Colonic mucosa (tissue), 4 donors: ENCODE data around the gene CD7. TPM values are rescaled to one million over a fixed set of nuclear protein-coding genes. Genes with fewer than 3 reads are reported as not detected.

Experiments
- DNase-seq: peaks from one replicate; pipeline ENCODE4 v3.0.0-alpha.2; 2020
- H3K27ac ChIP-seq: fragments of 200-600 bp; one replicate; pipeline ENCODE4 v1.8.0; 2021
- H3K27me3 ChIP-seq: fragments of 200-600 bp; one replicate; pipeline ENCODE4 v1.8.0; 2021
- H3K36me3 ChIP-seq: fragments of 200-600 bp; one replicate; pipeline ENCODE4 v1.8.0; 2021
- H3K4me1 ChIP-seq: fragments of 200-600 bp; one replicate; pipeline ENCODE4 v1.8.0; 2021; ENCODE audit warnings: mild to moderate bottlenecking
- H3K4me3 ChIP-seq: fragments of 200-600 bp; one replicate; pipeline ENCODE4 v1.8.0; 2021
- H3K9ac ChIP-seq, 2 donors: one replicate each; pipeline ENCODE4 v1.7.0; 2013; ENCODE audit warnings: control low read depth in 2 of 2, low read depth in 2 of 2, low read length in 2 of 2
- H3K9me3 ChIP-seq: fragments of 200-600 bp; one replicate; pipeline ENCODE4 v1.8.0; 2021
- CTCF ChIP-seq: fragments of 200-600 bp; IDR thresholded peaks from one replicate; pipeline ENCODE4 v1.8.0; 2022; ENCODE audit warnings: antibody characterized with exemption, mild to moderate bottlenecking
- intact Hi-C: fragments of 100-400 bp; cut with DNase I; formaldehyde crosslinking; loops from one replicate; pipeline ENCODE4 v1.14.1; 2022
- total RNA-seq, 2 donors: library from RNA; stranded (reverse); fragmentation: NEBNext Ultra II Directional in 1 of 2; extraction: Animal tissue kit (Norgen Biotek cat#: 25700) in 1 of 2; gene quantifications; one replicate each; pipeline ENCODE4 v1.2.1, GENCODE V29; 2021
- donor health status: healthy.
- donor health status: DM: no; HTN: no; CAD: no.
- donor health status: DM: no; HTN: no; CAD: no.

The CD7 gene
- total RNA-seq, 2 donors from 2014 or later = 4.2 to 5.0 TPM

GRCh38 chr17:82324566-82325285 is 7.3 kb upstream of the CD7 start:
- Histone ChIP-seq H3K4me1 (peaks cover 10% of the 10 kb centered on the region), H3K4me3 (no peak overlapping the region), H3K9me3 (no peaks in the 10 kb centered on the region), H3K27me3 (no peaks in the 10 kb centered on the region), H3K36me3 (no peaks in the 10 kb centered on the region), H3K9ac (peak overlapping the region in 1 of 2 donors; percentile 6), H3K27ac (no peak overlapping the region)
- DNase-seq = no peak
- intact Hi-C loops = loop anchor here (10.0 kb wide), 1 partner anchor 290 kb away; the partner anchor contains the start of genes DCXR and RAC3
- TF ChIP-seq CTCF = no peak

- Histone ChIP-seq H3K4me1 (peaks cover 10% of the 10 kb centered on the region), H3K27me3 (no peaks in the 10 kb centered on the region), H3K9me3 (no peaks in the 10 kb centered on the region), H3K27ac (no peak overlapping the region), H3K9ac (no peak overlapping the region), H3K36me3 (no peaks in the 10 kb centered on the region), H3K4me3 (no peak overlapping the region)
- intact Hi-C loops = loop anchor here (2.0 to 10.0 kb wide), 2 partner anchors 79 to 289 kb away; partner anchors contain the start of genes DCXR and RAC3
- DNase-seq = no peak
- TF ChIP-seq CTCF = no peak
Measured at GRCh38 chr17:82323514-82324234, 6.3 kb upstream of the CD7 start.

GRCh38 chr17:82322526-82323453 is 5.4 kb upstream of the CD7 start:
- Histone ChIP-seq H3K4me3 (no peak overlapping the region), H3K4me1 (peaks cover 10% of the 10 kb centered on the region), H3K27ac (no peak overlapping the region), H3K36me3 (no peaks in the 10 kb centered on the region), H3K27me3 (no peaks in the 10 kb centered on the region), H3K9ac (no peak overlapping the region), H3K9me3 (no peaks in the 10 kb centered on the region)
- intact Hi-C loops = loop anchor here (2.0 to 10.0 kb wide), 2 partner anchors 78 to 288 kb away; partner anchors contain the start of genes DCXR and RAC3
- TF ChIP-seq CTCF = no peak
- no peak for DNase-seq

- no peak overlapping the region for H3K9ac ChIP-seq
- no peak overlapping the region for H3K27ac ChIP-seq
- no peak for TF ChIP-seq CTCF
- H3K4me1 ChIP-seq = peaks cover 10% of the 10 kb centered on the region
- H3K4me3 ChIP-seq = no peak overlapping the region
- no peak for DNase-seq
- intact Hi-C loops = loop anchor here (2.0 to 10.0 kb wide), 3 partner anchors 77 to 287 kb away; partner anchors contain the start of genes DCXR and RAC3
- no peaks in the 10 kb centered on the region for H3K9me3 ChIP-seq
- H3K27me3 ChIP-seq = no peaks in the 10 kb centered on the region
- no peaks in the 10 kb centered on the region for H3K36me3 ChIP-seq
Measured at GRCh38 chr17:82321947-82322466, 4.6 kb upstream of the CD7 start.
